CD1c-positive myeloid dendritic cell (primary cell): Measurements from ENCODE around the gene KLF6.
A peak's percentile ranks its signal among the peaks of the same experiment; 100 is the strongest.

Experiments
- DNase-seq: peaks from one replicate; pipeline ENCODE4 v3.0.0-alpha.2; 2016; ENCODE audit errors: extremely low spot score

Gene KLF6

GRCh38 chr10:3811291-3811870 is 26.4 kb upstream of the KLF6 start:
- DNase-seq: peak; percentile 67

GRCh38 chr10:3808689-3809199 is 23.7 kb upstream of the KLF6 start:
- DNase-seq: no peak

GRCh38 chr10:3807928-3808496 is 23.0 kb upstream of the KLF6 start:
- no peak for DNase-seq

GRCh38 chr10:3807211-3807927 is 22.4 kb upstream of the KLF6 start:
- peak; percentile 56 for DNase-seq

GRCh38 chr10:3806603-3807002 is 21.6 kb upstream of the KLF6 start:
- no peak for DNase-seq

- peak; percentile 80 for DNase-seq
These were observed 20.9 kb upstream of the KLF6 start for GRCh38 chr10:3805791-3806461.

- DNase-seq: peak; percentile 96
These were observed 20.3 kb upstream of the KLF6 start for GRCh38 chr10:3805201-3805790.

- DNase-seq: peak; percentile 81
These were observed 19.1 kb upstream of the KLF6 start for GRCh38 chr10:3803927-3804741.

- DNase-seq: peak; percentile 58
These were observed 18.4 kb upstream of the KLF6 start for GRCh38 chr10:3803295-3803926.

- DNase-seq: no peak
These were observed 17.7 kb upstream of the KLF6 start for GRCh38 chr10:3802526-3803265.

- no peak for DNase-seq
These were observed 16.7 kb upstream of the KLF6 start for GRCh38 chr10:3801558-3802192.

GRCh38 chr10:3800586-3800985 is 15.6 kb upstream of the KLF6 start:
- no peak for DNase-seq

- no peak for DNase-seq
These were observed 12.7 kb upstream of the KLF6 start for GRCh38 chr10:3797750-3798149.

- DNase-seq: no peak
These were observed 8.5 kb upstream of the KLF6 start for GRCh38 chr10:3793553-3793952.

GRCh38 chr10:3792710-3793219 is 7.8 kb upstream of the KLF6 start:
- DNase-seq: no peak

- DNase-seq: no peak
These were observed 7.1 kb upstream of the KLF6 start for GRCh38 chr10:3791974-3792633.

- no peak for DNase-seq
These were observed 5.8 kb upstream of the KLF6 start for GRCh38 chr10:3790858-3791257.

- no peak for DNase-seq
These were observed 5.3 kb upstream of the KLF6 start for GRCh38 chr10:3790272-3790671.

- DNase-seq: no peak
These were observed 4.6 kb upstream of the KLF6 start for GRCh38 chr10:3789621-3790020.
